Measurements from ENCODE around the gene DSCAML1. TPM values are rescaled to one million over a fixed set of nuclear protein-coding genes. Genes with fewer than 3 reads are reported as not detected.

Gene DSCAML1
- total and polyA plus RNA-seq, 9 of the 15 experiments (the other 6 are each of a cell fraction or from before 2014, with no cell fraction given), result not detected

- CTCF ChIA-PET (ENCODE audit: low intra/inter-chr PET ratio), result no interaction called here
- Histone ChIP-seq H3K36me3 (ENCODE audit: control insufficient read depth, insufficient read depth, low read length) (no peaks in the 10 kb centered on the region), H4K20me1 (replicated peaks; ENCODE audit: control insufficient read depth, insufficient read depth, low read length) (peaks cover 9% of the 10 kb centered on the region), H3K27me3 (ENCODE audit: control insufficient read depth in 2 of 2, insufficient read depth in 2 of 2, low read length in 2 of 2) (peaks cover 15 to 41% of the 10 kb centered on the region in 2 experiments; a peak in 4 of 5 replicates), H3K79me2 (ENCODE audit: control insufficient read depth, insufficient read depth, low read length) (no peaks in the 10 kb centered on the region), H3K4me3 (no peak overlapping the region), H3K9ac (ENCODE audit: insufficient read depth in 1 of 2, low read depth in 2 of 2, low read length in 2 of 2) (no peak overlapping the region), H3K4me2 (ENCODE audit: insufficient read depth, low read length) (no peak overlapping the region), H2AFZ (ENCODE audit: low read depth, low read length) (no peak overlapping the region), H3K4me1 (replicated peaks in 1 of 2; ENCODE audit: control insufficient read depth in 2 of 2, insufficient read depth in 2 of 2, low read length in 2 of 2) (no peaks in the 10 kb centered on the region), H3K9me1 (ENCODE audit: control insufficient read depth, insufficient read depth, low read length) (no peaks in the 10 kb centered on the region), H3K9me3 (replicated peaks; ENCODE audit: control insufficient read depth, insufficient read depth, low read depth, low read length) (no peaks in the 10 kb centered on the region), H3K27ac (ENCODE audit: extremely low read depth, low read depth, low read length) (no peak overlapping the region)
- BruUV-seq (replicated peaks), result no TSS peak
- intact Hi-C loops (cut with micrococcal nuclease) (no loop called here), in situ Hi-C loops (cut with MboI) (no loop called here)
- FAIRE-seq, result no peak
- TF ChIP-seq MAX (CRISPR knock-in tag; IDR thresholded peaks at IDR 0.05) (no peak), NRF1 (conservative IDR thresholded peaks at IDR 0.05 in 1 of 2, IDR thresholded peaks at IDR 0.05 in 1 of 2) (0 out of 4 replicates have a peak, but pooled peaks of 1 of the 2 experiments have one; percentile 14)
- no peak for ATAC-seq
- no peak for DNase-seq (ENCODE audit: extremely low read depth in 1 of 4, low spot score in 3 of 4)
- WGBS (ENCODE audit: insufficient coverage, low coverage, missing lambda C conversion rate), result 0% methylated on average over 13 of the region's 14 CpGs
- POLR2A ChIA-PET, result interaction anchor here (0.7 kb wide), 1 partner anchor 9 kb away, joined by 3 read pairs; no protein-coding TSS in a partner anchor
These were observed 155.8 kb downstream of the DSCAML1 start for GRCh38 chr11:117641008-117641915.

GRCh38 chr11:117640041-117640440 lies 157.0 kb downstream of the DSCAML1 start:
- Histone ChIP-seq H2AFZ (ENCODE audit: low read depth, low read length) (no peak overlapping the region), H3K4me3 (no peak overlapping the region), H3K27ac (ENCODE audit: extremely low read depth, low read depth, low read length) (no peak overlapping the region), H3K27me3 (ENCODE audit: control insufficient read depth in 2 of 2, insufficient read depth in 2 of 2, low read length in 2 of 2) (peaks cover 19 to 48% of the 10 kb centered on the region in 2 experiments; a peak in 4 of 5 replicates), H4K20me1 (replicated peaks; ENCODE audit: control insufficient read depth, insufficient read depth, low read length) (peaks cover 9% of the 10 kb centered on the region), H3K9me3 (replicated peaks; ENCODE audit: control insufficient read depth, insufficient read depth, low read depth, low read length) (no peaks in the 10 kb centered on the region), H3K9me1 (ENCODE audit: control insufficient read depth, insufficient read depth, low read length) (no peaks in the 10 kb centered on the region), H3K4me2 (ENCODE audit: insufficient read depth, low read length) (no peak overlapping the region), H3K4me1 (replicated peaks in 1 of 2; ENCODE audit: control insufficient read depth in 2 of 2, insufficient read depth in 2 of 2, low read length in 2 of 2) (no peaks in the 10 kb centered on the region), H3K79me2 (ENCODE audit: control insufficient read depth, insufficient read depth, low read length) (no peaks in the 10 kb centered on the region), H3K9ac (ENCODE audit: insufficient read depth in 1 of 2, low read depth in 2 of 2, low read length in 2 of 2) (no peak overlapping the region), H3K36me3 (ENCODE audit: control insufficient read depth, insufficient read depth, low read length) (no peaks in the 10 kb centered on the region)
- DNase-seq (ENCODE audit: extremely low read depth in 1 of 4, low spot score in 3 of 4) (no peak), FAIRE-seq (no peak), ATAC-seq (no peak)
- WGBS (ENCODE audit: insufficient coverage, low coverage, missing lambda C conversion rate), result 0% methylated on average over 7 of the region's 7 CpGs
- intact Hi-C loops (cut with micrococcal nuclease), result no loop called here
- CTCF ChIA-PET (ENCODE audit: low intra/inter-chr PET ratio), result no interaction called here
- POLR2A ChIA-PET, result no interaction called here
- BruUV-seq (replicated peaks), result no TSS peak
- in situ Hi-C loops (cut with MboI), result no loop called here
- TF ChIP-seq ARID4B (CRISPR knock-in tag; IDR thresholded peaks at IDR 0.05), result no peak
- no peak for TF ChIP-seq RFX1 (IDR thresholded peaks at IDR 0.05)
- TF ChIP-seq ETV1 (tag; conservative IDR thresholded peaks at IDR 0.05; ENCODE audit: low read depth), result no peak
- no peak for TF ChIP-seq L3MBTL2 (IDR thresholded peaks at IDR 0.05)
- TF ChIP-seq CTBP1 (IDR thresholded peaks at IDR 0.05; ENCODE audit: borderline replicate concordance), result no peak
- TF ChIP-seq GATAD2B (IDR thresholded peaks at IDR 0.05; ENCODE audit: borderline replicate concordance), result no peak
- TF ChIP-seq ZNF12 (CRISPR knock-in tag; IDR thresholded peaks at IDR 0.05), result no peak
- no peak for TF ChIP-seq MAFK (IDR thresholded peaks at IDR 0.05; ENCODE audit: low read length)
- TF ChIP-seq NCOR1 (IDR thresholded peaks at IDR 0.05), result no peak
- no peak for TF ChIP-seq ZNF282 (CRISPR knock-in tag; IDR thresholded peaks at IDR 0.05)

Data from K562 (cell line).